ENCODE measurements around the gene TPP1. TPM values are rescaled to one million over a fixed set of nuclear protein-coding genes. Genes with fewer than 3 reads are reported as not detected.

Gene TPP1
- polyA plus RNA-seq, 2 of the 4 experiments (the other 2 are of a cell fraction), result 41.6 to 53.2 TPM

DNA sequence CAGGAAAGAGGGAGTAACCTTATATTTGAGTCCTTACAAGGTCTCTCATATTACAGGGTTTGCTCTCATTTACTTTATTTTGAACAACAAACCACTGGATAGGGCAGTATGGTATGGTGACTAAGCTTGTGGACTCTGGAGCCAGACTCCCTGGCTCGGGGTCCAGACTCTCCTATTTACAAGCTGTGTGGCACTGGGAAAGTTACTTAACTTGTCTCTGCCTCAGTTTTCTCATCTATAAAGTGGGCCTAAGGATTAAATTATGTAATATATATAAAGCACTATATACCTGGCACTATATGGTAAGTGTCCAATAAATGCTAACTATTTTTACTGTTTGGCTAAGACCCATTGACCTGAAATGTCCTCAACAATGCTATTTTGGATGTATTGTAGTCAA lies 38.1 kb upstream of the TPP1 start:
- TF ChIP-seq PBX3 (IDR thresholded peaks at IDR 0.05) (no peak), HDAC2 (IDR thresholded peaks at IDR 0.05) (no peak), BCL3 (IDR thresholded peaks at IDR 0.05) (no peak), GATA3 (IDR thresholded peaks at IDR 0.05; ENCODE audit: borderline replicate concordance) (no peak), ZFP36 (IDR thresholded peaks at IDR 0.05; ENCODE audit: borderline replicate concordance, partially characterized antibody) (no peak), BHLHE40 (IDR thresholded peaks at IDR 0.05; ENCODE audit: low read depth, low read length) (no peak), CBX2 (IDR thresholded peaks at IDR 0.05; ENCODE audit: borderline replicate concordance, low read depth) (no peak)
- 11% methylated on average over 1 of the region's 1 CpG for WGBS (ENCODE audit: missing lambda C conversion rate)
- FAIRE-seq, result no peak
- H3K4me2 ChIP-seq, result no peak overlapping the region
- H3K9me3 ChIP-seq, result no peaks in the 10 kb centered on the region
- DNase-seq (ENCODE audit: low read depth in 1 of 2, low spot score in 1 of 2), result no peak
- no peak for ATAC-seq
- no peak overlapping the region for H3K4me3 ChIP-seq
- CTCF ChIA-PET, result interaction anchor here (1.7 to 1.8 kb wide), 2 partner anchors 26 to 126 kb away, joined by 4 to 5 read pairs; partner anchors contain the start of gene MRPL17
- POLR2A ChIA-PET, result no interaction called here
- H3K4me1 ChIP-seq, result no peaks in the 10 kb centered on the region
- no peak overlapping the region for H3K27ac ChIP-seq

- DNase-seq (ENCODE audit: low read depth in 1 of 2, low spot score in 1 of 2), result no peak
- ChIA-PET CTCF (interaction anchor here (1.7 to 1.8 kb wide), 2 partner anchors 27 to 126 kb away, joined by 4 to 5 read pairs; partner anchors contain the start of gene MRPL17), POLR2A (no interaction called here)
- H3K4me2 ChIP-seq, result no peak overlapping the region
- 78% methylated on average over 5 of the region's 5 CpGs for WGBS (ENCODE audit: missing lambda C conversion rate)
- no peak overlapping the region for H3K27ac ChIP-seq
- H3K4me3 ChIP-seq, result no peak overlapping the region
- H3K9me3 ChIP-seq, result no peaks in the 10 kb centered on the region
- ATAC-seq, result no peak
- FAIRE-seq, result no peak
- H3K4me1 ChIP-seq, result no peaks in the 10 kb centered on the region
- TF ChIP-seq MAFK (IDR thresholded peaks at IDR 0.05; ENCODE audit: partially characterized antibody) (no peak), BCL3 (IDR thresholded peaks at IDR 0.05) (no peak), HES2 (IDR thresholded peaks at IDR 0.05) (no peak), MAX (IDR thresholded peaks at IDR 0.05) (no peak)
Observed at GRCh38 chr11:6656936-6657335, 37.7 kb upstream of the TPP1 start.

DNA sequence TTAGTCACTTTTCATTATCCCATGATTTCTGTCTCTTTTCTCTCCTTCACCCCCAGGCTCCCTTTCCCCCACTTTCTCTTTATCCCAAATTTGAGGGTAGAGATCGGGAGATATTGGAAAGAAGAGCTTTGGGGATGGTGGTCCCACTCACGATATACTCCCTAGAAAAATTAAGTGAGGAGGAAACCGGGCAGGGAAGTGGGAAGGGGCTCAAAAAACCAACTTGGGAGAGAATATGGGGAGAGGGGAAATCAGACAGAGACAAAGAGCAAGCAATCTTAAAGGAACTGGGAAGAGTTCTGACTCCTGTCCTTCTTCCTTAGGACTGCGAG lies 37.3 kb upstream of the TPP1 start:
- Histone ChIP-seq H3K4me2 (no peak overlapping the region), H3K4me1 (no peaks in the 10 kb centered on the region)
- no peak for ATAC-seq
- TF ChIP-seq RNF2 (IDR thresholded peaks at IDR 0.05; ENCODE audit: borderline replicate concordance, low read depth) (no peak), NR3C1 (IDR thresholded peaks at IDR 0.05) (no peak), NFE2L2 (conservative IDR thresholded peaks at IDR 0.05; ENCODE audit: low read length) (no peak), ESRRA (IDR thresholded peaks at IDR 0.05; ENCODE audit: borderline replicate concordance, low read length) (no peak), EHF (CRISPR knock-in tag; IDR thresholded peaks at IDR 0.05) (no peak), FOSL2 (IDR thresholded peaks at IDR 0.05) (no peak), FOSL2 (CRISPR knock-in tag; IDR thresholded peaks at IDR 0.05) (no peak), ZSCAN20 (CRISPR knock-in tag; IDR thresholded peaks at IDR 0.05) (no peak), HOXB5 (CRISPR knock-in tag; IDR thresholded peaks at IDR 0.05) (no peak), RAD21 (conservative IDR thresholded peaks at IDR 0.05 in 1 of 2, IDR thresholded peaks at IDR 0.05 in 1 of 2) (no peak), SMC3 (IDR thresholded peaks at IDR 0.05) (no peak), POLR2A (IDR thresholded peaks at IDR 0.05; ENCODE audit: low read length) (no peak), TP53 (CRISPR knock-in tag; IDR thresholded peaks at IDR 0.05) (no peak), EP300 (IDR thresholded peaks at IDR 0.05) (no peak), KDM5A (IDR thresholded peaks at IDR 0.05) (no peak), MYC (IDR thresholded peaks at IDR 0.05; ENCODE audit: borderline replicate concordance, low read length) (no peak)
- TF ChIP-seq, protein P1, sequence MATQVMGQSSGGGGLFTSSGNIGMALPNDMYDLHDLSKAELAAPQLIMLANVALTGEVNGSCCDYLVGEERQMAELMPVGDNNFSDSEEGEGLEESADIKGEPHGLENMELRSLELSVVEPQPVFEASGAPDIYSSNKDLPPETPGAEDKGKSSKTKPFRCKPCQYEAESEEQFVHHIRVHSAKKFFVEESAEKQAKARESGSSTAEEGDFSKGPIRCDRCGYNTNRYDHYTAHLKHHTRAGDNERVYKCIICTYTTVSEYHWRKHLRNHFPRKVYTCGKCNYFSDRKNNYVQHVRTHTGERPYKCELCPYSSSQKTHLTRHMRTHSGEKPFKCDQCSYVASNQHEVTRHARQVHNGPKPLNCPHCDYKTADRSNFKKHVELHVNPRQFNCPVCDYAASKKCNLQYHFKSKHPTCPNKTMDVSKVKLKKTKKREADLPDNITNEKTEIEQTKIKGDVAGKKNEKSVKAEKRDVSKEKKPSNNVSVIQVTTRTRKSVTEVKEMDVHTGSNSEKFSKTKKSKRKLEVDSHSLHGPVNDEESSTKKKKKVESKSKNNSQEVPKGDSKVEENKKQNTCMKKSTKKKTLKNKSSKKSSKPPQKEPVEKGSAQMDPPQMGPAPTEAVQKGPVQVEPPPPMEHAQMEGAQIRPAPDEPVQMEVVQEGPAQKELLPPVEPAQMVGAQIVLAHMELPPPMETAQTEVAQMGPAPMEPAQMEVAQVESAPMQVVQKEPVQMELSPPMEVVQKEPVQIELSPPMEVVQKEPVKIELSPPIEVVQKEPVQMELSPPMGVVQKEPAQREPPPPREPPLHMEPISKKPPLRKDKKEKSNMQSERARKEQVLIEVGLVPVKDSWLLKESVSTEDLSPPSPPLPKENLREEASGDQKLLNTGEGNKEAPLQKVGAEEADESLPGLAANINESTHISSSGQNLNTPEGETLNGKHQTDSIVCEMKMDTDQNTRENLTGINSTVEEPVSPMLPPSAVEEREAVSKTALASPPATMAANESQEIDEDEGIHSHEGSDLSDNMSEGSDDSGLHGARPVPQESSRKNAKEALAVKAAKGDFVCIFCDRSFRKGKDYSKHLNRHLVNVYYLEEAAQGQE (IDR thresholded peaks at IDR 0.05), result no peak
- TF ChIP-seq, protein P2, sequence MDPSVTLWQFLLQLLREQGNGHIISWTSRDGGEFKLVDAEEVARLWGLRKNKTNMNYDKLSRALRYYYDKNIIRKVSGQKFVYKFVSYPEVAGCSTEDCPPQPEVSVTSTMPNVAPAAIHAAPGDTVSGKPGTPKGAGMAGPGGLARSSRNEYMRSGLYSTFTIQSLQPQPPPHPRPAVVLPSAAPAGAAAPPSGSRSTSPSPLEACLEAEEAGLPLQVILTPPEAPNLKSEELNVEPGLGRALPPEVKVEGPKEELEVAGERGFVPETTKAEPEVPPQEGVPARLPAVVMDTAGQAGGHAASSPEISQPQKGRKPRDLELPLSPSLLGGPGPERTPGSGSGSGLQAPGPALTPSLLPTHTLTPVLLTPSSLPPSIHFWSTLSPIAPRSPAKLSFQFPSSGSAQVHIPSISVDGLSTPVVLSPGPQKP (IDR thresholded peaks at IDR 0.05; ENCODE audit: low read depth, low read length), result no peak

More for the DNA sequence above, 37.3 kb upstream of the TPP1 start:
- ChIA-PET CTCF (interaction anchor here (1.7 to 1.8 kb wide), 2 partner anchors 27 to 126 kb away, joined by 4 to 5 read pairs; partner anchors contain the start of gene MRPL17), POLR2A (no interaction called here)
- Histone ChIP-seq H3K4me3 (no peak overlapping the region), H3K9me3 (no peaks in the 10 kb centered on the region), H3K27ac (no peak overlapping the region)
- DNase-seq (ENCODE audit: low read depth in 1 of 2, low spot score in 1 of 2) (no peak), FAIRE-seq (no peak)
- WGBS (ENCODE audit: missing lambda C conversion rate), result 49% methylated on average over 4 of the region's 4 CpGs
